Measurements from ENCODE around the gene POLDIP2. TPM values are rescaled to one million over a fixed set of nuclear protein-coding genes. Genes with fewer than 3 reads are reported as not detected.

Gene POLDIP2
- total and polyA plus RNA-seq, 2 of the 4 experiments (the other 2 are of a cell fraction): 66.7 to 77.8 TPM

DNA sequence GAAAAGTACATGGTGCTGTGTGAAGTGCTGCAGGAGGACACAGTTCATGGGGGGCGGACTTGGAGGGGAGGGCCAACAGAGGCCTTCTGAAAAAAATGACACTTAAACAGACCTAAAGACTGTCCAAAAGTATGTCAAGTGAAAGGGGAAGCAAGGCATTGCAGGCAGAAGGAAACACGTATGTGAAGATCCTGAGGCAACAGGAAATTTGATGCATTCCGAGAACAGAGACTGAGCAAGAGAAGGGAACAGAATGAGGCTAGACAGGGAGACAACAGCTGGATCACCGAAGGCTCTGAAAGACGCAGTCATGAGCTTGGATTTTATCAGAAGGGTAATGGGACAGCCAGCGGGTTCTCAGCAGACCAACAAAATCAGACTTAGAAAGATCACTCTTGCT is 23.2 kb downstream of the POLDIP2 start:
- H2AK9ac ChIP-seq (replicated peaks; ENCODE audit: low read depth, low read length, poor library complexity): peak overlapping the region; percentile 92
- H2BK120ac ChIP-seq (ENCODE audit: low read depth, low read length): no peak overlapping the region
- peaks cover 21% of the 10 kb centered on the region for H3K36me3 ChIP-seq (ENCODE audit: control insufficient read depth, insufficient read depth, low read length)
- peak overlapping the region; percentile 40; the same call in 1 of the 2 replicates for H2AK5ac ChIP-seq (ENCODE audit: low read depth, low read length)
- no peak overlapping the region for H2BK5ac ChIP-seq (ENCODE audit: low read depth, low read length, poor library complexity, severe bottlenecking)
- 53% methylated on average over 5 of the region's 6 CpGs; no CpG with 5 or more reads in 1 of the 2 experiments for WGBS, 2 experiments (ENCODE audit: extremely low coverage in 2 of 2, insufficient read length in 1 of 2)
- peak; percentile 19 for DNase-seq
- peak overlapping the region in 1 of 2 experiments; percentile 62; a peak in 2 of 4 replicates for H4K8ac ChIP-seq (ENCODE audit: low read depth in 2 of 2, low read length in 2 of 2)
- peaks cover 13% of the 10 kb centered on the region for H3K4me1 ChIP-seq (ENCODE audit: control insufficient read depth, insufficient read depth, low read length)
- CTCF ChIA-PET: interaction anchor here (0.8 kb wide), 1 partner anchor 83 kb away, joined by 3 read pairs; no protein-coding TSS in a partner anchor
- H4K5ac ChIP-seq (ENCODE audit: low read depth, low read length): no peak overlapping the region
- H2BK20ac ChIP-seq (ENCODE audit: low read depth, low read length): no peak overlapping the region
- in situ Hi-C loops (cut with MboI; ENCODE audit: low sequenced_read_pairs): loop anchor here (25.0 kb wide), 1 partner anchor 797 kb away; no protein-coding TSS in a partner anchor
- H3K4ac ChIP-seq (ENCODE audit: low read depth, low read length): peak overlapping the region; percentile 44
- no peak overlapping the region for H2BK15ac ChIP-seq (ENCODE audit: low read depth, low read length)
- peak overlapping the region; percentile 92 for H3K4me2 ChIP-seq (ENCODE audit: low read depth, low read length)
- H3K79me1 ChIP-seq (ENCODE audit: low read depth in 1 of 2, low read length in 2 of 2): peaks cover 35 to 82% of the 10 kb centered on the region in 2 experiments
- no peak overlapping the region for H3K18ac ChIP-seq (ENCODE audit: low read depth, low read length)
- peaks cover 41% of the 10 kb centered on the region; the same call in 1 of the 2 replicates for H4K20me1 ChIP-seq (ENCODE audit: insufficient read depth, low read length)
- H3K9ac ChIP-seq (ENCODE audit: low read depth, low read length): peak overlapping the region; percentile 82
- H3K27ac ChIP-seq (ENCODE audit: insufficient read depth, low read length): peak overlapping the region; percentile 60; the same call in 1 of the 2 replicates
- intact Hi-C loops (cut with micrococcal nuclease): loop anchor here (5.0 to 10.0 kb wide), 2 partner anchors 82 to 289 kb away; partner anchors contain the start of gene NLK
- dilution Hi-C loops (cut with HindIII; ENCODE audit: low sequenced_read_pairs, unreplicated experiment): no loop called here
- peaks cover 12% of the 10 kb centered on the region for H3K9me1 ChIP-seq (ENCODE audit: insufficient read depth, low read length)
- H3K4me3 ChIP-seq (ENCODE audit: insufficient read depth, low read depth, low read length): peak overlapping the region; percentile 59
- BruUV-seq (replicated peaks): TSS peak; percentile 27
- H4K91ac ChIP-seq (ENCODE audit: insufficient read depth, low read depth, low read length): no peak overlapping the region
- H3K27me3 ChIP-seq (ENCODE audit: control insufficient read depth, insufficient read depth, low read length): no peaks in the 10 kb centered on the region
- no peaks in the 10 kb centered on the region for H3K9me3 ChIP-seq (ENCODE audit: control insufficient read depth, insufficient read depth, low read length)
- POLR2A ChIA-PET (ENCODE audit: unreplicated experiment): interaction anchor here (0.6 to 1.8 kb wide), 2 partner anchors 13 to 142 kb away, joined by 6 to 8 read pairs; no protein-coding TSS in a partner anchor
- H3K23ac ChIP-seq (ENCODE audit: low read depth, low read length): peak overlapping the region; percentile 74; the same call in 1 of the 2 replicates
- H3K14ac ChIP-seq (replicated peaks; ENCODE audit: low read depth, low read length): peak overlapping the region; percentile 90
- no peak for TF ChIP-seq RFX5 (IDR thresholded peaks at IDR 0.05; ENCODE audit: low read depth, low read length)
- TF ChIP-seq CTCF (conservative IDR thresholded peaks at IDR 0.05; ENCODE audit: low read depth, low read length): no peak
- TF ChIP-seq USF2 (IDR thresholded peaks at IDR 0.05; ENCODE audit: low read depth, low read length): no peak
- no peak for TF ChIP-seq NFE2L2 (IDR thresholded peaks at IDR 0.05; ENCODE audit: low read depth, low read length)
- no peak for TF ChIP-seq FOS (IDR thresholded peaks at IDR 0.05; ENCODE audit: low read depth, low read length)
- no peak for TF ChIP-seq ELK1 (IDR thresholded peaks at IDR 0.05; ENCODE audit: borderline replicate concordance, low read depth, low read length)
- no peak for TF ChIP-seq MAZ (IDR thresholded peaks at IDR 0.05; ENCODE audit: borderline replicate concordance, low read depth, low read length)
- no peak for TF ChIP-seq RAD21 (IDR thresholded peaks at IDR 0.05; ENCODE audit: low read length)
- TF ChIP-seq MXI1 (IDR thresholded peaks at IDR 0.05; ENCODE audit: borderline replicate concordance, low read depth, low read length): no peak
- TF ChIP-seq CEBPB (IDR thresholded peaks at IDR 0.05; ENCODE audit: low read depth, low read length): no peak
- no peak for TF ChIP-seq MAFK (IDR thresholded peaks at IDR 0.05; ENCODE audit: low read depth, low read length)
- no peak for TF ChIP-seq BHLHE40 (IDR thresholded peaks at IDR 0.05; ENCODE audit: low read depth, low read length)
- TF ChIP-seq SMC3 (IDR thresholded peaks at IDR 0.05; ENCODE audit: low read depth, low read length): no peak
- TF ChIP-seq RCOR1 (IDR thresholded peaks at IDR 0.05; ENCODE audit: insufficient replicate concordance, low read length): no peak
- TF ChIP-seq POLR2A (IDR thresholded peaks at IDR 0.05; ENCODE audit: low read depth, low read length): no peak
- no peak for TF ChIP-seq CHD1 (IDR thresholded peaks at IDR 0.05; ENCODE audit: low read depth, low read length)
- no peak overlapping the region for H2AFZ ChIP-seq (replicated peaks; ENCODE audit: low read length, poor library complexity)
- no peak for ATAC-seq (ENCODE audit: low read depth)
- no peak overlapping the region for H3K56ac ChIP-seq (ENCODE audit: extremely low read depth, insufficient read depth, low read length)

Measured in IMR-90 (cell line).